Endothelial cell of umbilical vein (primary cell): ENCODE results near the gene CPVL. TPM values are rescaled to one million over a fixed set of nuclear protein-coding genes. Genes with fewer than 3 reads are reported as not detected.

ENCODE experiments used
- BruUV-seq: library from RNA; stranded (reverse); fragments of 400-500 nt; replicated peaks from 2 replicates; lab custom pipeline; 2021; lab: Mats Ljungman, UMichigan
- CTCF ChIA-PET: fragments of 300-600, 350-600 bp; sonication (Branson Sonifier 250); formaldehyde crosslinking; loops from one replicate; lab custom pipeline; 2021; ENCODE audit warnings: antibody characterized with exemption, inconsistent platforms; lab: Charles Lee
- POLR2A ChIA-PET: fragments of 300-600, 350-600 bp; sonication (Branson Sonifier 250); formaldehyde crosslinking; loops from one replicate; lab custom pipeline; 2021; ENCODE audit warnings: antibody characterized with exemption, inconsistent platforms; lab: Charles Lee
- DNase-seq: peaks from one replicate; pipeline ENCODE4 v3.0.0-alpha.2; 2011; ENCODE audit warnings: low read depth, low spot score
- FAIRE-seq: peaks from 2 replicates; lab custom pipeline; 2011; peaks lifted over from hg19 to GRCh38; lab: Jason Lieb, UNC
- H2AFZ ChIP-seq: 2 replicates; pipeline ENCODE4 v1.6.0; 2012; ENCODE audit warnings: low read depth, low read length, control low read depth, inconsistent platforms
- H3K27ac ChIP-seq: 2 replicates; pipeline ENCODE4 v1.5.1; 2011; ENCODE audit warnings: low read depth, mild to moderate bottlenecking, control low read depth, low read length, moderate library complexity; ENCODE audit not compliant: insufficient read depth
- H3K27me3 ChIP-seq, 2 experiments: 2 replicates each; pipeline versions ENCODE4 v1.6.0 to v1.6.1; 2011; ENCODE audit warnings: low read length in 2 of 2, mixed read lengths in 1 of 2; ENCODE audit not compliant: control insufficient read depth in 2 of 2, insufficient read depth in 2 of 2
- H3K36me3 ChIP-seq, 2 experiments: 2 replicates in 1 of 2; 3 replicates in 1 of 2; pipeline ENCODE4 v1.5.1; 2011; ENCODE audit warnings: low read length in 2 of 2, mild to moderate bottlenecking in 1 of 2, moderate library complexity in 1 of 2; ENCODE audit not compliant: control insufficient read depth in 2 of 2, insufficient read depth in 2 of 2; ENCODE audit errors: extremely low read depth in 1 of 2
- H3K4me1 ChIP-seq: 3 replicates; pipeline ENCODE4 v1.5.1; 2011; ENCODE audit warnings: mild to moderate bottlenecking, low read length; ENCODE audit not compliant: control insufficient read depth, insufficient read depth; ENCODE audit errors: extremely low read depth
- H3K4me2 ChIP-seq: 2 replicates; pipeline ENCODE4 v1.6.1; 2011; ENCODE audit warnings: low read length, control low read depth, mixed read lengths; ENCODE audit not compliant: insufficient read depth
- H3K4me3 ChIP-seq, 3 experiments: fragments of 200-600 bp in 1 of 3; sonication (generic), shearing (Covaris generic) in 1 of 3; replicated peaks in 1 of 3; 2 replicates each; pipeline ENCODE4 v1.5.1; 2011 to 2016; ENCODE audit warnings: control low read depth in 3 of 3, low read length in 3 of 3, mild to moderate bottlenecking in 2 of 3, inconsistent platforms in 1 of 3, low read depth in 1 of 3, moderate library complexity in 1 of 3; ENCODE audit not compliant: insufficient read depth in 1 of 3
- H3K79me2 ChIP-seq: 2 replicates; pipeline ENCODE4 v1.6.0; 2012; ENCODE audit warnings: low read length, inconsistent platforms; ENCODE audit not compliant: control insufficient read depth, insufficient read depth
- H3K9ac ChIP-seq: replicated peaks from 2 replicates; pipeline ENCODE3; 2011; ENCODE audit warnings: low read length, control low read depth; ENCODE audit not compliant: insufficient read depth; ENCODE audit errors: extremely low read depth
- H3K9me1 ChIP-seq: replicated peaks from 3 replicates; pipeline ENCODE4 v1.6.0; 2011; ENCODE audit warnings: mild to moderate bottlenecking, low read length; ENCODE audit not compliant: control insufficient read depth, insufficient read depth; ENCODE audit errors: extremely low read depth
- H3K9me3 ChIP-seq: replicated peaks from 2 replicates; pipeline ENCODE4 v1.5.1; 2012; ENCODE audit warnings: low read length, inconsistent platforms; ENCODE audit not compliant: control insufficient read depth, insufficient read depth
- H4K20me1 ChIP-seq: replicated peaks from 2 replicates; pipeline ENCODE3; 2011; ENCODE audit warnings: mild to moderate bottlenecking, low read length; ENCODE audit not compliant: control insufficient read depth, insufficient read depth; ENCODE audit errors: extremely low read depth
- FOS ChIP-seq: IDR thresholded peaks from 2 replicates; pipeline ENCODE4 v1.6.1; 2011; ENCODE audit warnings: mild to moderate bottlenecking, low read length, moderate library complexity, borderline replicate concordance; ENCODE audit not compliant: insufficient read depth
- GATA2 ChIP-seq: IDR thresholded peaks from 2 replicates; pipeline ENCODE4 v1.7.0; 2011; ENCODE audit warnings: low read depth, mild to moderate bottlenecking, moderate library complexity, mixed read lengths, low read length; ENCODE audit not compliant: insufficient read length, insufficient read depth
- JUN ChIP-seq: IDR thresholded peaks from 2 replicates; pipeline ENCODE4 v1.6.1; 2011; ENCODE audit warnings: borderline replicate concordance, low read depth; ENCODE audit not compliant: insufficient read length, insufficient read depth
- MAX ChIP-seq: IDR thresholded peaks from 2 replicates; pipeline ENCODE4 v1.6.1; 2011; ENCODE audit not compliant: insufficient read depth, insufficient read length
- MYC ChIP-seq: IDR thresholded peaks from one replicate; pipeline ENCODE4 v1.6.1; 2011; ENCODE audit warnings: mild to moderate bottlenecking, low read depth, low read length
- dilution Hi-C: fragments of 300-500 bp; cut with MboI; formaldehyde crosslinking; loops from one replicate; pipeline ENCODE4 v1.15.0; 2019; ENCODE audit warnings: low sequenced_read_pairs; ENCODE audit not compliant: extremely low pct_ligation_motif_present
- intact Hi-C: fragments of 100-400 bp; cut with micrococcal nuclease; formaldehyde crosslinking; loops from one replicate; pipeline ENCODE4 v1.10.0; 2022
- polyA plus RNA-seq, 4 experiments: library from polyadenylated mRNA; depleted of rRNA in 3 of 4; stranded (reverse) in 3 of 4; unstranded in 1 of 4; fragments of >200 nt; gene quantifications; 2 replicates each; pipeline versions ENCODE4 v1.2.1 to v1.2.3, GENCODE V29; 2011 to 2012; ENCODE audit warnings: missing spikeins in 1 of 4
- total RNA-seq: library from RNA; stranded (reverse); gene quantifications from 2 replicates; pipeline ENCODE4 v1.2.3, GENCODE V29; 2021
- TF ChIP-seq, protein P1 (sequence below), 2 donors: IDR thresholded peaks; 1 replicate in 1 of 2; 2 replicates in 1 of 2; pipeline ENCODE4 v1.5.1; 2011; ENCODE audit warnings: low read length in 2 of 2, mild to moderate bottlenecking in 2 of 2, moderate library complexity in 2 of 2, control low read depth in 1 of 2, inconsistent platforms in 1 of 2, low read depth in 1 of 2; ENCODE audit not compliant: insufficient read depth in 1 of 2; ENCODE audit errors: extremely low read depth in 1 of 2

The CPVL gene
- total and polyA plus RNA-seq, 2 donors (not counting 3 experiments of a cell fraction or from before 2014, with no cell fraction given), result 0.14 TPM; not detected in 1

DNA sequence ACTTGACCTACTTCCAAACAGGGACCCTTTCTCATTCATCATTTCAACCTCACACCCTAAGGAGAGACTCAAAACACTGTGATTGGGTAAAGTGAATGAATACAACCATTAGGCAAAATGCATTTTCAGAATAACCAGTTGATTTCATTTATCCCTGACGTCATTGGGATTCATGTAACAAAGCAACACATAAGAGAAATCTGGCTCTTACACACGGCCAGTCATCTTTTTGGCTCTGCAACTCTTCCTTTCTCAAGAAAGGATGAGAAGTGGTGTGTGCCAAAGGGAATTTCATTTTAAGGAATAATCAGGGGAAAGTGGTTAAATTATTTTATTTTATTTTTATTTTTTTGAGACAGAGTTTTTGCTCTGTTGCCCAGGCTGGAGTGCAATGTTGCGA, 83.1 kb downstream of the CPVL start:
- dilution Hi-C loops (no loop called here), intact Hi-C loops (no loop called here)
- DNase-seq (no peak), FAIRE-seq (no peak)
- Histone ChIP-seq H3K9ac (no peak overlapping the region), H3K36me3 (no peaks in the 10 kb centered on the region), H3K4me2 (no peak overlapping the region), H3K27ac (no peak overlapping the region), H3K9me3 (no peaks in the 10 kb centered on the region), H3K4me1 (no peaks in the 10 kb centered on the region), H3K9me1 (no peaks in the 10 kb centered on the region), H3K27me3 (peaks cover 0 to 7% of the 10 kb centered on the region in 2 experiments), H3K4me3 (no peak overlapping the region), H2AFZ (no peak overlapping the region), H4K20me1 (no peaks in the 10 kb centered on the region), H3K79me2 (no peaks in the 10 kb centered on the region)
- ChIA-PET CTCF (interaction anchor here (1.3 kb wide), 1 partner anchor 136 kb away, joined by 4 read pairs; no protein-coding TSS in a partner anchor), POLR2A (no interaction called here)
- no TSS peak for BruUV-seq
- TF ChIP-seq, protein P1, sequence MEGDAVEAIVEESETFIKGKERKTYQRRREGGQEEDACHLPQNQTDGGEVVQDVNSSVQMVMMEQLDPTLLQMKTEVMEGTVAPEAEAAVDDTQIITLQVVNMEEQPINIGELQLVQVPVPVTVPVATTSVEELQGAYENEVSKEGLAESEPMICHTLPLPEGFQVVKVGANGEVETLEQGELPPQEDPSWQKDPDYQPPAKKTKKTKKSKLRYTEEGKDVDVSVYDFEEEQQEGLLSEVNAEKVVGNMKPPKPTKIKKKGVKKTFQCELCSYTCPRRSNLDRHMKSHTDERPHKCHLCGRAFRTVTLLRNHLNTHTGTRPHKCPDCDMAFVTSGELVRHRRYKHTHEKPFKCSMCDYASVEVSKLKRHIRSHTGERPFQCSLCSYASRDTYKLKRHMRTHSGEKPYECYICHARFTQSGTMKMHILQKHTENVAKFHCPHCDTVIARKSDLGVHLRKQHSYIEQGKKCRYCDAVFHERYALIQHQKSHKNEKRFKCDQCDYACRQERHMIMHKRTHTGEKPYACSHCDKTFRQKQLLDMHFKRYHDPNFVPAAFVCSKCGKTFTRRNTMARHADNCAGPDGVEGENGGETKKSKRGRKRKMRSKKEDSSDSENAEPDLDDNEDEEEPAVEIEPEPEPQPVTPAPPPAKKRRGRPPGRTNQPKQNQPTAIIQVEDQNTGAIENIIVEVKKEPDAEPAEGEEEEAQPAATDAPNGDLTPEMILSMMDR (IDR thresholded peaks at IDR 0.05; ENCODE audit: extremely low read depth in 1 of 2, insufficient read depth in 1 of 2, low read depth in 1 of 2, low read length in 2 of 2), result no peak
- TF ChIP-seq JUN (no peak), MAX (no peak), MYC (no peak), FOS (no peak), GATA2 (no peak)
